ENCODE data around the gene FAM229B. TPM values are rescaled to one million over a fixed set of nuclear protein-coding genes. Genes with fewer than 3 reads are reported as not detected.

FAM229B gene, protein sequence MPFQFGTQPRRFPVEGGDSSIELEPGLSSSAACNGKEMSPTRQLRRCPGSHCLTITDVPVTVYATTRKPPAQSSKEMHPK
- total RNA-seq = 35.8 and 45.7 TPM in 2 replicates

GRCh38 chr6:112087136-112087911 lies at the start of gene FAM229B, which contains the start of gene TUBE1:
FAM229B (plus strand) TSS chr6:112087591; CDS start chr6:112099284, 11,693 bp downstream.
TUBE1 (minus strand) TSS chr6:112087482; CDS start chr6:112087434, 48 bp downstream.

GRCh38 chr6:112054001-112054400 lies 33.4 kb upstream of the FAM229B start, which contains the start of gene CCN6:
CCN6 (plus strand) TSS chr6:112054104; CDS start chr6:112054358, 254 bp downstream.

Other genes starting within 250 kb of the FAM229B start
- gene FYN, start 214.1 kb upstream of the FAM229B start, total RNA-seq = 57.5 and 63.0 TPM in 2 replicates
- gene CCN6, start 33.5 kb upstream of the FAM229B start, total RNA-seq = not detected in 2 replicates
- 17.7 and 20.3 TPM in 2 replicates for gene TUBE1, start 109 bp upstream of the FAM229B start, total RNA-seq
- 358 and 568 TPM in 2 replicates for gene LAMA4, start 167.0 kb downstream of the FAM229B start, total RNA-seq

Data from aortic smooth muscle cell (primary cell).